ENCODE data around the gene OPTN. TPM values are rescaled to one million over a fixed set of nuclear protein-coding genes. Genes with fewer than 3 reads are reported as not detected.

The OPTN gene
- total and polyA plus RNA-seq, 7 donors: 113 to 561 (median 390) TPM

GRCh38 chr10:13121500-13121854 lies 21.5 kb downstream of the OPTN start:
- Histone ChIP-seq H3K27ac (peak overlapping the region; percentile 51), H3K9me3 (no peaks in the 10 kb centered on the region), H3K27me3 (ENCODE audit: insufficient read depth in 3 of 3, low read length in 2 of 3) (no peaks in the 10 kb centered on the region), H3K4me3 (no peak overlapping the region), H3K36me3 (ENCODE audit: insufficient read depth in 1 of 2, low read depth in 1 of 2) (peaks cover 2 to 89% of the 10 kb centered on the region in 2 donors), H3K4me1 (peaks cover 41% of the 10 kb centered on the region)
- WGBS, 3 donors: 16 to 21% (median 18%) methylated on average over 1 of the region's 1 CpG
- ATAC-seq (peak in 1 of 4 donors; percentile 24), DNase-seq (no peak)
- intact Hi-C loops (cut with DNase I): no loop called here
- no peak for TF ChIP-seq CTCF (IDR thresholded peaks at IDR 0.05)

GRCh38 chr10:13136651-13137050 lies 36.7 kb downstream of the OPTN start:
- Histone ChIP-seq H3K27me3 (ENCODE audit: insufficient read depth in 3 of 3, low read length in 2 of 3) (no peaks in the 10 kb centered on the region), H3K27ac (no peak overlapping the region), H3K4me3 (no peak overlapping the region), H3K4me1 (no peaks in the 10 kb centered on the region), H3K9me3 (no peaks in the 10 kb centered on the region), H3K36me3 (ENCODE audit: insufficient read depth in 1 of 2, low read depth in 1 of 2) (peaks cover 16 to 98% of the 10 kb centered on the region in 2 donors)
- intact Hi-C loops (cut with DNase I): no loop called here
- TF ChIP-seq CTCF (IDR thresholded peaks at IDR 0.05): no peak
- 84 to 92% (median 86%) methylated on average over 8 of the region's 8 CpGs for WGBS, 3 donors
- no peak for ATAC-seq
- DNase-seq: no peak

- 59 to 67% (median 62%) methylated on average over 7 of the region's 7 CpGs for WGBS, 3 donors
- ATAC-seq (no peak), DNase-seq (no peak)
- no peak for TF ChIP-seq CTCF (IDR thresholded peaks at IDR 0.05)
- no peaks in the 10 kb centered on the region for H3K4me1 ChIP-seq
- no peak overlapping the region for H3K4me3 ChIP-seq
- intact Hi-C loops (cut with DNase I): no loop called here
- H3K27me3 ChIP-seq (ENCODE audit: insufficient read depth in 3 of 3, low read length in 2 of 3): no peaks in the 10 kb centered on the region
- H3K27ac ChIP-seq: no peak overlapping the region
- no peaks in the 10 kb centered on the region for H3K9me3 ChIP-seq
- H3K36me3 ChIP-seq (ENCODE audit: insufficient read depth in 1 of 2, low read depth in 1 of 2): peaks cover 12 to 96% of the 10 kb centered on the region in 2 donors
Measured at GRCh38 chr10:13139150-13139549, 39.2 kb downstream of the OPTN start.

- no peaks in the 10 kb centered on the region for H3K27me3 ChIP-seq (ENCODE audit: insufficient read depth in 3 of 3, low read length in 2 of 3)
- DNase-seq (no peak), ATAC-seq (no peak)
- H3K27ac ChIP-seq: no peak overlapping the region
- no peak for TF ChIP-seq CTCF (IDR thresholded peaks at IDR 0.05)
- intact Hi-C loops (cut with DNase I): no loop called here
- H3K9me3 ChIP-seq: no peaks in the 10 kb centered on the region
- no peak overlapping the region for H3K4me3 ChIP-seq
- H3K36me3 ChIP-seq (ENCODE audit: insufficient read depth in 1 of 2, low read depth in 1 of 2): peaks cover 12 to 95% of the 10 kb centered on the region in 2 donors
- 79 to 88% (median 86%) methylated on average over 2 of the region's 2 CpGs for WGBS, 3 donors
- no peaks in the 10 kb centered on the region for H3K4me1 ChIP-seq
Measured at GRCh38 chr10:13139676-13140075, 39.7 kb downstream of the OPTN start.

GRCh38 chr10:13140627-13141190 lies 40.7 kb downstream of the OPTN start:
- Histone ChIP-seq H3K9me3 (no peaks in the 10 kb centered on the region), H3K36me3 (ENCODE audit: insufficient read depth in 1 of 2, low read depth in 1 of 2) (peaks cover 5 to 84% of the 10 kb centered on the region in 2 donors), H3K4me1 (no peaks in the 10 kb centered on the region), H3K27me3 (ENCODE audit: insufficient read depth in 3 of 3, low read length in 2 of 3) (no peaks in the 10 kb centered on the region), H3K4me3 (no peak overlapping the region), H3K27ac (no peak overlapping the region)
- WGBS, 3 donors: 65 to 77% (median 68%) methylated on average over 4 of the region's 4 CpGs
- TF ChIP-seq CTCF (IDR thresholded peaks at IDR 0.05): no peak
- DNase-seq (no peak), ATAC-seq (no peak)
- intact Hi-C loops (cut with DNase I): no loop called here

Measured in psoas muscle (tissue), 8 donors.